H1 (cell line): Measurements from ENCODE around the gene DDX18. TPM values are rescaled to one million over a fixed set of nuclear protein-coding genes. Genes with fewer than 3 reads are reported as not detected.

Source experiments
- ASH2L ChIP-seq: fragments of 200-600, 300-600 bp; sonication (generic); IDR thresholded peaks from one replicate; pipeline ENCODE4 v1.7.1; 2017; ENCODE audit warnings: low read length
- CHD2 ChIP-seq: IDR thresholded peaks from 2 replicates; pipeline ENCODE4 v1.6.1; 2012; ENCODE audit warnings: low read length, improper control_type of control experiment
- polyA plus RNA-seq, 7 experiments: library from polyadenylated mRNA; depleted of rRNA in 3 of 7; stranded (reverse) in 5 of 7; unstranded in 2 of 7; fragments of >200 nt in 5 of 7; fragments of 200-250 nt in 2 of 7; gene quantifications; 1 replicate in 5 of 7; 2 replicates in 1 of 7; 4 replicates in 1 of 7; pipeline versions ENCODE4 v1.2.1 to v1.2.3, GENCODE V29; 2011 to 2013; ENCODE audit warnings: missing spikeins in 2 of 7, mixed read lengths in 2 of 7
- total RNA-seq: library from RNA; stranded (reverse); fragmentation: NEBNext Ultra II Directional; extraction: Animal tissue kit (Norgen Biotek cat#: 25700); gene quantifications from 2 replicates; pipeline ENCODE4 v1.2.1, GENCODE V29; 2021
- TF ChIP-seq, protein P1 (sequence below): IDR thresholded peaks from 2 replicates; pipeline ENCODE4 v1.6.1; 2012; ENCODE audit warnings: low read length, inconsistent platforms

DDX18 gene
- total and polyA plus RNA-seq, 2 of the 8 experiments (the other 6 are each of a cell fraction or from before 2014, with no cell fraction given) = 31.3 to 119 TPM

GRCh38 chr2:117858892-117859531 is 44.5 kb downstream of the DDX18 start (continued):
- TF ChIP-seq ASH2L (no peak), CHD2 (no peak)
- TF ChIP-seq, protein P1, sequence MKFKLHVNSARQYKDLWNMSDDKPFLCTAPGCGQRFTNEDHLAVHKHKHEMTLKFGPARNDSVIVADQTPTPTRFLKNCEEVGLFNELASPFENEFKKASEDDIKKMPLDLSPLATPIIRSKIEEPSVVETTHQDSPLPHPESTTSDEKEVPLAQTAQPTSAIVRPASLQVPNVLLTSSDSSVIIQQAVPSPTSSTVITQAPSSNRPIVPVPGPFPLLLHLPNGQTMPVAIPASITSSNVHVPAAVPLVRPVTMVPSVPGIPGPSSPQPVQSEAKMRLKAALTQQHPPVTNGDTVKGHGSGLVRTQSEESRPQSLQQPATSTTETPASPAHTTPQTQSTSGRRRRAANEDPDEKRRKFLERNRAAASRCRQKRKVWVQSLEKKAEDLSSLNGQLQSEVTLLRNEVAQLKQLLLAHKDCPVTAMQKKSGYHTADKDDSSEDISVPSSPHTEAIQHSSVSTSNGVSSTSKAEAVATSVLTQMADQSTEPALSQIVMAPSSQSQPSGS = no peak
